Kidney (tissue), 14 donors: ENCODE measurements around the gene CREBZF. TPM values are rescaled to one million over a fixed set of nuclear protein-coding genes. Genes with fewer than 3 reads are reported as not detected.
"Not testable (repeated sequence)": the region's sequence is repeated elsewhere in the genome, so short reads cannot be mapped to it uniquely, and the experiment has no call there.

Source experiments
- DNase-seq, 5 donors: peaks; one replicate each; pipeline ENCODE4 v3.0.0-alpha.2; 2013 to 2020
- FAIRE-seq: peaks from 2 replicates; lab custom pipeline; 2012; peaks lifted over from hg19 to GRCh38; lab: Jason Lieb, UNC
- H3K27ac ChIP-seq, 2 donors: one replicate each; pipeline ENCODE4 v1.7.0; 2013; ENCODE audit warnings: low read depth in 2 of 2, low read length in 2 of 2, inconsistent platforms in 1 of 2
- H3K27me3 ChIP-seq: one replicate; pipeline ENCODE4 v1.7.1; 2013; ENCODE audit warnings: low read length, inconsistent platforms; ENCODE audit not compliant: control insufficient read depth, insufficient read depth
- H3K36me3 ChIP-seq, 3 donors: one replicate each; pipeline versions ENCODE4 v1.7.0 to v1.7.1; 2013; ENCODE audit warnings: low read length in 3 of 3, control low read depth in 1 of 3, inconsistent platforms in 1 of 3; ENCODE audit not compliant: insufficient read depth in 3 of 3, control insufficient read depth in 2 of 3
- H3K4me1 ChIP-seq, 3 donors: one replicate each; pipeline versions ENCODE4 v1.7.0 to v1.7.1; 2013; ENCODE audit warnings: low read length in 3 of 3, inconsistent platforms in 1 of 3, low read depth in 1 of 3; ENCODE audit not compliant: control insufficient read depth in 2 of 3, insufficient read depth in 2 of 3
- H3K4me3 ChIP-seq, 3 donors: one replicate each; pipeline versions ENCODE4 v1.7.0 to v1.8.1; 2013; ENCODE audit warnings: low read length in 3 of 3, control low read depth in 1 of 3, inconsistent platforms in 1 of 3
- H3K9ac ChIP-seq, 3 donors: one replicate each; pipeline versions ENCODE4 v1.7.0 to v1.7.1; 2013; ENCODE audit warnings: low read length in 3 of 3, control low read depth in 1 of 3, inconsistent platforms in 1 of 3
- H3K9me3 ChIP-seq, 3 donors: one replicate each; pipeline versions ENCODE4 v1.7.0 to v1.7.1; 2013; ENCODE audit warnings: low read length in 3 of 3, control low read depth in 1 of 3, inconsistent platforms in 1 of 3; ENCODE audit not compliant: control insufficient read depth in 2 of 3, insufficient read depth in 1 of 3
- intact Hi-C: fragments of 100-400 bp; cut with DNase I; formaldehyde crosslinking; loops from one replicate; pipeline ENCODE4 v1.11.1; 2022
- polyA plus RNA-seq: library from polyadenylated mRNA; stranded (reverse); fragments of 350-450 nt; fragmentation: Illumina TruSeq; extraction: RNeasy Lipid Tissue Mini Kit (QIAGEN cat#74804); gene quantifications from one replicate; pipeline ENCODE4 v1.2.3, GENCODE V29; 2014; ENCODE audit warnings: low read depth, low replicate concordance; ENCODE audit not compliant: insufficient read depth
- total RNA-seq: library from RNA; stranded (reverse); fragmentation: NEBNext Ultra II Directional; extraction: Animal tissue kit (Norgen Biotek cat#: 25700); gene quantifications from one replicate; pipeline ENCODE4 v1.2.1, GENCODE V29; 2021
- TF ChIP-seq, protein P1 (sequence below): IDR thresholded peaks from 3 replicates; pipeline ENCODE4 v1.5.1; 2012; ENCODE audit warnings: mild to moderate bottlenecking, moderate library complexity, borderline replicate concordance; ENCODE audit not compliant: insufficient read depth; ENCODE audit errors: extremely low read depth
- donor health status: control.
- donor health status: control.
- donor health status: control.
- donor health status: control.
- donor health status: control.
- donor health status: DM: yes; HTN: yes; CAD: no.
- donor health status: Normal renal cell carcinoma (clear cell type).

The CREBZF gene
- total and polyA plus RNA-seq, 2 donors from 2014 or later = 15.2 to 44.7 TPM

DNA sequence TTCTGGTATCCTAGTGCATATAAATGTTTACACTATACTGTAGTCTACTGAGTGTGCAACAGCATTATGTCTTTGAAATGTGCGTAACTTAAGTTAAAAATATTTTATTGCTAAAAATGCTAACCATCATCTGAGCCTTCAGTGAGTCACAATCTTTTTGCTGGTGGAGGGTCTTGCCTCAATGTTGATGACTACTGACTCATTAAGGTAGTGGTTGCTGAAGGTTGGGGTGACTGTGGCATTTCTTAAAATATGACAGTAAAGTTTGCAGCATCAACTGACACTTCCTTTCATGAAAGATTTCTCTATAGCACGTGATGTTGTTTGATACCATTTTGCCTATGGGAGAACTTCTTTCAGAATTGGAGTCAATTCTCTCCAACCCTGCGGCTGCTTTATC lies 8.5 kb upstream of the CREBZF start:
- Histone ChIP-seq H3K27me3 (no peaks in the 10 kb centered on the region), H3K36me3 (no peaks in the 10 kb centered on the region), H3K27ac (no peak overlapping the region), H3K9ac (no peak overlapping the region), H3K9me3 (no peaks in the 10 kb centered on the region), H3K4me1 (peaks cover 0 to 4% (median 0%) of the 10 kb centered on the region in 3 donors), H3K4me3 (no peak overlapping the region)
- FAIRE-seq = no peak
- DNase-seq = no peak
- intact Hi-C loops = no loop called here
- TF ChIP-seq, protein P1, sequence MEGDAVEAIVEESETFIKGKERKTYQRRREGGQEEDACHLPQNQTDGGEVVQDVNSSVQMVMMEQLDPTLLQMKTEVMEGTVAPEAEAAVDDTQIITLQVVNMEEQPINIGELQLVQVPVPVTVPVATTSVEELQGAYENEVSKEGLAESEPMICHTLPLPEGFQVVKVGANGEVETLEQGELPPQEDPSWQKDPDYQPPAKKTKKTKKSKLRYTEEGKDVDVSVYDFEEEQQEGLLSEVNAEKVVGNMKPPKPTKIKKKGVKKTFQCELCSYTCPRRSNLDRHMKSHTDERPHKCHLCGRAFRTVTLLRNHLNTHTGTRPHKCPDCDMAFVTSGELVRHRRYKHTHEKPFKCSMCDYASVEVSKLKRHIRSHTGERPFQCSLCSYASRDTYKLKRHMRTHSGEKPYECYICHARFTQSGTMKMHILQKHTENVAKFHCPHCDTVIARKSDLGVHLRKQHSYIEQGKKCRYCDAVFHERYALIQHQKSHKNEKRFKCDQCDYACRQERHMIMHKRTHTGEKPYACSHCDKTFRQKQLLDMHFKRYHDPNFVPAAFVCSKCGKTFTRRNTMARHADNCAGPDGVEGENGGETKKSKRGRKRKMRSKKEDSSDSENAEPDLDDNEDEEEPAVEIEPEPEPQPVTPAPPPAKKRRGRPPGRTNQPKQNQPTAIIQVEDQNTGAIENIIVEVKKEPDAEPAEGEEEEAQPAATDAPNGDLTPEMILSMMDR = no peak

DNA sequence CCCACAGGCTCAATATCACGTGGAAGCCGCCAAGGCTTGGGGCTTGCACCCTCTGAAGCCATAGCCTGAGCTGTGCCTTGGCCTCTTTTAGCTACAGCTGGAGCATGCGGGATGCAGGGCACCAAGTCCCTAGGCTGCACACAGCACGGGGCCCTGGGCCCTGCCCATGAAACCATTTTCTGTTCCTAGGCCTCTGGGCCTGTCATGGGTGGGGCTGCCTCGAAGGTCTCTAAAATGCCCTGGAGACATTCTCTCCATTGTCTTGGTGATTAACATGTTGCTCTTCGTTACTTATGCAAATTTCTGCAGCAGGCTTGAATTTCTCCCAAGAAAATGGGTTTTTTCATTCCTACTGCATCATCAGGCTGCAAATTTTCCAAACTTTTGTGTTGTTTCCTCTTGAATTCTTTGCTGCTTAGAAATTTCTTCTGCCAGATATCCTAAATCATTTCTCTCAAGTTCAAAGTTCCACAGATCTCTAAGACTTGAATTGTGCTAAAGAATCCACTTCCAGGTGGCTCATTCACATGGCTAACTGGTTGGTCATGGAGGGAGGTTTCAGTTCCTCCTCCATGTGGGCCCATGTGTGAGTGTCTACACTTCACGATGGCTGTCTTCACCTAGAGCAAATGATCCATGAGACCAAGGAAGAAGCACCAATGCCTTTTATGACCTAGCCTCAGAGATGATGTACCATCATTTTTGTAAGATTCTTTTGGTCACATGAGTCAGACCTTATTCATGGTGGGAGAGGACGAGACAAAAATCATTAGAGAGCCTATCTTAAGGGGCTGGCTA lies 7.4 kb upstream of the CREBZF start:
- Histone ChIP-seq H3K27ac (no peak overlapping the region), H3K9ac (no peak overlapping the region), H3K4me3 (no peak overlapping the region), H3K9me3 (no peaks in the 10 kb centered on the region), H3K36me3 (no peaks in the 10 kb centered on the region), H3K27me3 (no peaks in the 10 kb centered on the region), H3K4me1 (peaks cover 0 to 4% (median 0%) of the 10 kb centered on the region in 3 donors)
- FAIRE-seq (no peak), DNase-seq (no peak)
- TF ChIP-seq, protein P1 = no peak
- intact Hi-C loops = no loop called here

DNA sequence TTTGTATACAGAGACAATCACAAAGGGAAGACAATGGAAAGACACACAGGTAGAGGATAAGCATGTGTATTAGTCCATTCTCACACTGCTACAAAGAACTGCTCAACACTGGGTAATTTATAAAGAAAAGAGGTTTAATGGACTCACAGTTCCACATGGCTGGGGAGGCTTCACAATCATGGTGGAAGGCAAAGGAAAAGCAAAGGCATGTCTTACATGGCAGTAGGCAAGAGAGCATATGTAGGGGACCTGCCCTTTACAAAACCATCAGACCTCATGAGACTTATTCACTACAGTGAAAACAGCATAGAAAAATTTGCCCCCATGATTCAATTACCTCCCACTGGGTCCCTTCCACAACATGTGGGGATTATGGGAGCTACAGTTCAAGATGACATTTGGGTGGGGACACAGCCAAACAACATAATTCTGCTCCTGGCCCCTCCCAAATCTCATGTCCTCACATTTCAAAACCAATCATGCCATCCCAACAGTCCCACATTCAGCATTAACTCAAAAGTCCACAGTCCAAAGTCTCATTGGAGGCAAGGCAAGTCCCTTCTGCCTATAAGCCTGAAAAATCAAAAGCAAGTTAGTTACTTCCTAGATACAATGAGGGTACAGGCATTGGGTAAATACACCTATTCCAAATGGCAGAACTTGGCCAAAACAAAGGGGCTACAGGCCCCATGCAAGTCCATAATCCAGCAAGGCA lies 6.2 kb upstream of the CREBZF start:
- H3K27me3 ChIP-seq, H3K27ac ChIP-seq, H3K4me3 ChIP-seq, H3K9ac ChIP-seq, DNase-seq, FAIRE-seq, intact Hi-C loops, H3K36me3 ChIP-seq, H3K9me3 ChIP-seq, H3K4me1 ChIP-seq: not testable (repeated sequence)

DNA sequence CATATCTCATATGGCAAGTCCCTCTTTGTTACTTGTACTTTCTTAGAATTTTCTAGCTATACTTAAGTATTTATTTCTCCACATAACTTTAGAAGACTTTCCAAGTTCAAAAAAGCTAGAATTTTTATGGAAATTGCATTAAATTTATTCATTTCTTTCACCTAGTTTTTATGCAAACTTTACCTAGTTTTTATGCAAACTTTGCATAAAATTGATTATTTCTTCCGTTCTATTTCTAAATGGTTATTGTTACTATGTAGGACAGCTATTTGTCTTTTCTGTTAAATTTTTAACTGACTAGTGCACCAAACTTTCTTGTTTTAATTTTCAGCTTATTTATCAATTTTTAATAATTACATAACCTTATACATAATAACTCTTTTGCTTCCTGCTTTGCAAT lies 3.2 kb upstream of the CREBZF start:
- no peak overlapping the region for H3K4me3 ChIP-seq
- no peak for FAIRE-seq
- H3K9ac ChIP-seq = no peak overlapping the region
- H3K4me1 ChIP-seq = peaks cover 0 to 8% (median 7%) of the 10 kb centered on the region in 3 donors
- intact Hi-C loops = no loop called here
- no peak for DNase-seq
- H3K27me3 ChIP-seq = no peaks in the 10 kb centered on the region
- H3K36me3 ChIP-seq = no peaks in the 10 kb centered on the region
- TF ChIP-seq, protein P1 = no peak
- H3K9me3 ChIP-seq = no peaks in the 10 kb centered on the region
- H3K27ac ChIP-seq = no peak overlapping the region
